HG03066 (cell line): Measurements from ENCODE around the gene FAM110D.

ENCODE experiments used
- ATAC-seq: cut with Tn5 transposase; IDR thresholded peaks from one replicate; pipeline ENCODE4 v1.9.1; 2021; ENCODE audit warnings: low read depth; ENCODE audit not compliant: unreplicated experiment

Gene FAM110D

DNA sequence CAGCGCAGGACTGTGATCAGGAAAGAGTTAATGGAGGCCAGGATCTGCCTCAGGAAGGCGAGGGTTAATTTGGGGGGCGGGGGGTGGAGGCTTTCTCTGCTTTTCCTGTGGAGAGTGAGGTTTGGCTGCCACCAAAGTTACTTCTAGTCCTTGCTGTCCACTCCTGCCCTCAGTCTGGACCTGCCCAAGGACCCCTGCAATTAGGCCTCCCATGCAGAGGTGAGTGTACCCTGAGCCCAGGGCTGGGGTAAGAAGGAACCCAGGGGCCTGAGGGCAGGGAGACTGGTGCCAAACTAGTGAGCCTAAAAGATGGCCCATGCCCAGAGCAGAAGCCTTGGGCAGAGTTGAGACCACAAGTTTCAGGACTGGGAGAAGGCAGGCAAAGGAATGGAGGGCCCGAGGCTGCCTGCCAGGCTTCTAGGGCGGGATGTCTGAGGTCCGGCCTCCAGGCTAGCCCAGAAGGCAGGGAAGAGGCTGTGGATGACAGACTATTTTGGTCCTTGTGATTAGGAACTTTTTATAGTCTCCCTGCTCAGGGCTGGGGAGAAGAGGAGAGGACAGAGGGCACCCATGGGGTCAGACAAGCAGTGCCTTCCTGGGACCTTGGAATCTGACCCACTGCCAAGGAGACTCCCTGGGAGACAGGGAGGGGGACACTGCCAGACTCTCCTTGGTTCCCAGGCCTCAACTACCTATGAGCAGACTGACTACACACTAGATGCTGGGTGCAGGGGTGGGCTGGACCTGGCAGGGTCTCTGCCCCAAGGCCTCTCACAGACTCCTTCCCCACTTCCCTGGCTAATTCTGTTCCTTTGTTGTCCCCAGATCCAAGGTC, at the start of gene FAM110D:
Gene FAM110D, plus strand, starts transcription at position 172 of the 835 bp plus-strand sequence. CDS start 2,213 bp downstream, outside the sequence.
- no peak for ATAC-seq

DNA sequence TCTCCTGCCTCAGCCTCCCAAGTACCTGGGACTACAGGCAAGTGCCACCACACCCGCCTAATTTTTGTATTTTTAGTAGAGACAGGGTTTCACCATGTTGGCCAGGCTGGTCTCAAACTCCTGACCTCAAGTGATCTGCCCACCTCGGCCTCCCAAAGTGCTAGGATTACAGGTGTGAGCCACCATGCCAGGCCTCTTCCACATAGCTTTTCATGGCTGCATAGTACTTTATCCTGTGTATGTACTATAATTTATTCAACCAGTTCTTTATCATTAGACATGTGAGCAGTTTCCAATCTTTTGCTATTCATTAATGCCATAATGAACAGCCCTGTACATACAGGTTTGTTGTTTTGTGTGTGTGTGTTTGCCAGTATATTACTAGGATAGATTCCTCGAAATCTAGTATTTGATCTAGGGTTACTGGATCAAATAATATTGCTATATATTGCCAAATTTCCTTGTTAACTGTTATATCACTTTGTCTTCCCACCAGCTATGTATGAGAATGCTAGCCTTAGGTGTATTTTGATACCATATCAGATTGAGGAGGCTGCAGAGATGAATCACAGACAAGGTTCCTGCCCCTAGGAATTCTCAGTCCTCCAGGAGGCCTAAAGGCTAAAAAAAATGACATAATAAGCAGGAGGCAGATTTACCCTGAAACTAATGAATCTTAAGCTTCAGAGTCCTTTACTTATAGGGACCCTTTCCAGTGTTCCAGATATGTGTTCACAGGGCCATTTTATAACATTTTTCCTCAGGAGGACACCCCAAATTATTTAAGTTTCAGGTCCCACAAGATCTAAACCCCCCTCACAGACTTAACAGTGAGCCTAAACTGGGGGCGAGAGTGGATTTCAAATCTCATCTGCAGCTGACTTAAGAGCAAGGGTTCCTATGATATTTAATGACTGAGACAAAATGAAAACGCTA, 49.4 kb upstream of the FAM110D start:
- ATAC-seq: no peak

DNA sequence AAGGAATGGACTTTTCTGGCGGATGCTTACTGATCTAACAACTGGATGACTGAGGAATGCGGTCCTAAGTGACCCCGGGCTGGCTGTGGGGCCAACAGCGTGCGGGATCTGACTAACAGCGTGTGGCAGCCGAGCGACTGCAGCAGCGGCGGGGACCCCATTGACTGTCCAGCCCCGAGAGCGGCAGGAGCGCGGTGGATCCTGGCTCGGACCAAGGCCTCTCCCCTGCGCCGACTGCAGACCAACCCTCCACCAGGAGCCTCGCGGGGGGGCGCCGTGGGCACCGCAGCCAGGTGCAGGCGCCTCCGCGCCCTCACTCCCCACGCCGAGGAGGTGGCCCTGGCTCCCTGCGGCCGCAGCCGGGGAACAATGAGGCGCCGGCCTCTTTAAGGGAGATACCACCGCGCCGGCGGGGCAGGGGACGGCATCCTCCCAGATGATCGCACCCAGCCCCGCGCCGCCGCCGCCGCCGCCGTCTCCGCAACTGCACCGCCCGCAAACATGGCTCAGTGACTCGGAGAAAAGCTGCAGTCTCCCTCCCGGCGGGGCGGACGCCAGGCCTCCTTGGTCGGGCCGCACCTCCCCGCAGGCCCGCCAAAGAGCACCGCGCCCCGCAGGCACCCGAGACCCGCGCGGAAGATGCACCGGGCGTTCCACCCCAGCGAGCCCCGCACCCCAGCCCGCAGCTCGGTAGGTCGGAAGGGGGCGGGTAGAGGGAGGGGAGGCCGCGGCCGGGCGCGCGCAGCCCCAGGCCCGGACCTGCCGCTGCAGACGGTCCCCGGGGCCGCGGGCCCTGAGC, 47.9 kb upstream of the FAM110D start:
- peak; percentile 47 for ATAC-seq

DNA sequence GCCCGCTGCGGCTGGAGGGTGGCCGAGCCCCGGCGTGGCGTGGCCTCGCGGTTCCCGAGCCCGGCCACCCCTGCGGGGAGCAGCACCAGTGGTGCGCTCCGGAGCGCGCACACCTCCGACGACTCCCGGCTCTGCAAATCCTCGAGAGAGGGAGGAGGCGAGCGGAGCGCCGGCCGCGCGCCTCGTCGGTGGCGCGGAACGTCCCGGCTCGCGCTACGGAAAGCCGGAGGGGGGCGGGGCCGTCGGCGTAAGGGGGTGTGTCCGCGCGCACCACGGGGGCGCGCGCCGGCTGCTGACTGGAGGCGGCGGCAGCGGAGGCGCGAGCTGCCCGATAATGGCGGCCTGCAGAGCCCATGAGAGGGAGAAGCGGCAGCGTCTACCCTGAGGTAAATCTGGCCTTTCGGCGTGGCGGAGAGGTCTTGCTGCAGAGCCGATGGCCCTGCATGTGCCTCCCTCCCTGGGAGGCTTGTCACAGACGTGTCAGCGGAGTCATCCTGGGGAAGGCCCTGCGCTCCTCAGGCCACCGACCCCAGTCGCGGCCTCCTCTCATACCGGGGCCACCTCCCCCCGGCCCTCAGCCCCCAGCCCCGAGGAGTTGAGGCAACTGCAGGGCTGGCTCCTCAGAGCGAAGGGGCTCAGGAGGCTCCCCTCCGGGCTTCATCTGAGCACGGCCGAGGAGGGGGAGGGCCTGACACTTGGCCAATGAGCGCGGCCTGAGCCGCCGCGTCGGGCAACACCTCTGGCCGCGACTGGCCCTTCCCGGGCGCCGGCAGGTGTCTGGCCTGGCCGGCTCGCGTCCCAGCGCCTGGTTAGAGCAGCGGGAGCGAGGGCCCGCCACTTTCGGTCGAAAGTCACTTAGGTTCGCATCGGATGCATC, 47.1 kb upstream of the FAM110D start, which contains the start of gene PDIK1L:
Gene PDIK1L, plus strand, starts transcription at position 295 of the 877 bp plus-strand sequence. CDS start 2,485 bp downstream, outside the sequence.
- peak; percentile 64 for ATAC-seq

DNA sequence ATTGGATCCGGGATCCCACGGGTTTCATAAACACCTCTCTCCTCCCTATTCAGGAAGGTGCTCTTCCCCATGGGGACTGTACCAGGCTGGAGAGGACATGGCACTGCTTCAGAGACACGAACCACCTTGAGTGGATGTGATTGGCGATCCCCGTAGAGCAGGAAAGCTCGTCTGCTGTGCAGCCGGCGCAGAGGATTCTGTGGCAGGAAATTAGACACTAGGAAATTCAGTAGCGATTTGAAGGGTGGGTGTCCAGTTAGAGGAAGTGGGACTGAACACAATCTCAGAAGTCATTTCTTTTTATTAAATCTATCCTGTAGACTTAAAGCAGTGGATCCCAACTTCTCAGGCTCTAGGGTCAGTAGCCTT, 46.5 kb upstream of the FAM110D start:
- ATAC-seq: no peak

DNA sequence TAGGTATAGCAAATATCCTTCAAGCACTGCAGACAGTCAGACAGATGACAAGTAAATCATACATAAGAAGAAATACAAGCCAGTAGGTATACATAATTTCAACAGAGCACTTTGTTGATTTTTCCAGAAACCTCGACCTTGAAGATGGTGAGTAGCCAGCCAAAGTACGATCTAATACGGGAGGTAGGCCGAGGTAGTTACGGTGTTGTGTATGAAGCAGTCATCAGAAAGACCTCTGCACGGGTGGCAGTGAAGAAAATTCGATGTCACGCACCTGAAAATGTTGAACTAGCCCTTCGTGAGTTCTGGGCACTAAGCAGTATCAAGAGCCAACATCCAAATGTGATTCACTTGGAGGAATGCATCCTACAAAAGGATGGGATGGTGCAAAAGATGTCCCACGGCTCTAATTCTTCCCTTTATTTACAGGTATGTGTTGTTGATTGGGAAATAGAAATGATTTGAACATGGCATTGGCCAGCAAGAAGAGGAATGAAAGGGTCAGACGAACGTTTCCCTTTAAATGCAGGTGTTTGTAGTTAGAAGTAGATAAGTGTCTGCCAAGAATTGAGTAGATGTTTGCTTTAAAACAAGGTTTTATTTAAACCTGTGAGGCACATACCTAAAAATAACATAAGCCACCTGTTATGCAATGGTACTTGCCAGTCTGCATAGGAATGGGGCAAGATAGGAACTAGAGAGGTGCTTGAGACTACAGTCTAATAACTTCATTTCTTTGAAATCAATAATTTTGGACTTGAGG, 44.5 kb upstream of the FAM110D start:
- ATAC-seq: no peak

DNA sequence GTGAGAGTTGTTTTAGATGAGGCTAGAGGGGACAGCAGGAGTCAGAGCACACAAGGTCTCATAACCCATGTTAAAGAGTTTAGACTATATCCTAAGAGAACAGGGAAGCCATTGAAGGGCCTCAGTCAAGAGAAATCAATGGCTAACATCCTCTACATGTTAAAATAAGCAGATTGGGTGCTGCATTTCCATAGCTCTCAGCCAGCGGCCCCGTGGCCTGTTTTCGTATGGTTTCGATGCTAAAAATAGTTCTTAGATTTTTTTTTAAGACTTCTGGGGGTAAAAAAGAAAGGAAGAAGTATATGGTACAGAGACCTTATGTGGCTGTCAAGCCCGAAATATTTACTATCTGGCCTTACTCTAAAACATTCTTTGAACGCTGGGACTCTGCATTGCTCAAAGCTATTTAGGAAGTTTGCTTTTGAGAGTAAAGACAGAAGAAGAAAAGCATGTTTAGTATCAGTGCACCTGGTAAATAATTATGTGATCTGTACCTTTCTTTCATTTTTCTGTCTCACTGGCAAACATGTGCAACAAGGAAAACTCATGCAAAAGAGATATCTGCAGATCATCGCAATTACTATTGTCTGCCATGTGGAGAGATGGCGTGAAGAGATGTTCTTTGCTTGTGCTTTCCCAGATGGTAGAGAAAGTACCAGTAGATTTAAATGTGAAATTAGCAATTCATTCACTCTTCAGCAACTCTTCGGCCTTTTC, 38.8 kb upstream of the FAM110D start:
- ATAC-seq: no peak

DNA sequence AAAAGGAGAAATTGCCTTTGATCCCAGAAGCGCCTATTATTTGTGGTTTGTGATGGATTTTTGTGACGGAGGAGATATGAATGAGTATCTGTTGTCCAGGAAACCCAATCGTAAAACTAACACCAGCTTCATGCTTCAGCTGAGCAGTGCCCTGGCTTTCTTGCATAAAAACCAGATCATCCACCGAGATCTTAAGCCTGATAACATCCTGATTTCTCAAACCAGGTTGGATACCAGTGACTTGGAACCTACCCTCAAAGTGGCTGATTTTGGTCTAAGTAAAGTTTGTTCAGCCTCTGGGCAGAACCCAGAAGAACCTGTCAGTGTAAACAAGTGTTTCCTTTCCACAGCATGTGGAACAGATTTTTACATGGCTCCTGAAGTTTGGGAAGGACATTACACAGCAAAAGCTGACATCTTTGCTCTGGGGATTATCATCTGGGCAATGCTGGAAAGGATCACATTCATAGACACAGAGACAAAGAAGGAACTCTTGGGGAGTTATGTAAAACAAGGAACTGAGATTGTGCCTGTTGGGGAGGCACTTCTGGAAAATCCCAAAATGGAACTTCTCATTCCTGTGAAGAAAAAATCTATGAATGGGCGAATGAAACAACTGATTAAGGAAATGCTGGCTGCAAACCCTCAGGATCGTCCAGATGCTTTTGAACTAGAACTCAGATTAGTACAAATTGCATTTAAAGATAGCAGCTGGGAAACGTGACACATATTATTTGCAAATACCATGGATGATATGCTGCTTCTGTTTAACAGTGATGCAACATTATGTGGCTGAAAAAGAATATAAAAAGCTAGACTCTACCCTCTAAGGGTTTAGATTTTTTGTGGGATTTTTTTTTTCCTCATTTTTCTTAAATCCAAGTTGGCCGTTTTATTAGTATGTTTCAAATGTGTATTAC, 36.8 kb upstream of the FAM110D start:
- ATAC-seq: no peak

DNA sequence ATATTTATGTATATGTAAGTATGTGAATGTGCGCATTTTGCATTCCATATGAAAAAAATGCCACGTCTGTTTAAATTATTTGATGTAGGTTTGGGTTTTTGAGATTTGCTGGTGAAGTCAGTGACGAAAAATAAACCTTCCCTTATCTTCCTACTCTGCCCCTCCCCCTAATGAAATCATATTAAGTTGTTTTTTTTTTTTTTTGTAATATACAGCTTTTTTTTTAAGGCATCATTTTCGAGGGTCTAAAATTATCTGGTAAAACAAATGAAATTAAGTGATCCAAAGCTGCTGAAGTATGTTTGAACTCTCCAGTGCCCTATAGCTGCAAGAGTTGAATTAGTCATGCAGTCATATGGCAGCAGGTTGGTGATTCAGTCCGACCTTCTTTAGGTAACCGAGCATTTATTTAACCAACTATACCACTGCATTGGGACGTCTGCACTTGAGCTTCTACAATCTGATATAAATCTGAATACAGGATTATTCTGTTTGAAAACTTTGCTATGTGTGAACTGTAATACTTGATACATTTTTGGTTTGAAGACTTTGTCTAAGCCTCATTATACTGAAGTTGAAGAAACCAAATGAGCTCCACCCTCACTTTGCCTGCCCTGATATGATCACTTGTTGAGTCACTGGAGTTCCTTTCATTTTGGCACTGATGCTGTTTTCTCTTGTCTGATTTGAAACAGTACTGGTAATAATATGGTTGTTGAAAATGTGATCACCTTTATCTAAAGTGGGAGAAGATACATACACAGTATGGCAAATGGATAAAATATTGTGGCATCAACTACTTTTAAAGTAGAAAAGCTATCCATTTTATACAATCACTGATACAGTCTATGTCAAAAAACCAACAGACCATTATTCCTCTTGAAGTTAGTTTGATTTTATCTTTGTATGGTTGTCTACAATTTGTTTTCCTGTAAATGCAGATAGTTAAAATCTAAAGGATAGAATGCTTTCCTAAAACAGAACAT, 35.6 kb upstream of the FAM110D start:
- no peak for ATAC-seq

DNA sequence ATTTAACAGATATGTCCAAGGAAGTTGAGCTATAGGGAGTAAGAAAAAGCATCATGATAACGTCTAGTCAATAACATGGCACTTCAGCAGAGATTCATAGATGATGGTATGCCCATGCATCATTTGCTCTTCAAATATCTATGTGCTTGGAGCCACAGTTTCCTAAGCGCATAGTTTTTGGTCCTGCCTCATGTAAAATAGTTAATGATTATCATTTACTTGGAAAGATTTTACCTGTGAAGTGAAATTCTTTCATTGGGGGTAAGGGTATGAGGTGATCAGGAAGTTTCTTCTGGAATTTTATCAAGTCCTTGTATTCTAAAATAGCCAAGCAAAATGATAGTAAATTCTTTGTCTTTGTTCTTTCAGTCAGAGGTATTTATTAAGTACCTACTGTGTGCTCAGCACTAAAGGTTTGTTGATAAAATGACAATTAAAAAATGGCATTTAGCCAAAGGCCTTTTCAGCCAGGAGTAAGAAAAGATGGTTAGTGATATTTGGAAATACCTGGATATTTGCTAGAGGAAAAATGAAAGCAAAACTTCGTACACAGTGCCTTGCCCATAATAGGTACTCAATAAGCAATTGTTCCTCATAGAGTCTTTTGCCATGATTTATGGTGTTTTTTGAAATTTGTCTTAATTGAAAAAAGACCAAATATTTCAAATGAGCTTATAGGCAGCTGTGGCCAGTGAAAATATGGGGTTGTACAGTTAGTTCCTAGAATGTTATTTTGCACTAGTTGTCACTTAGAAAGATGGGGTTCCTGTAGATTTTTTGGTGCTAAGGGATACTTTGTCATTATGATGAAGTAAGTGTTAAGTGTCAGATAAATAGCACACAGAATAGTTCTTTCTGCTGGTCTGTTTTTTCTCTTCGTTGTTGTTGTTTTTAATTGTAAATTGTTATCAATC, 34.2 kb upstream of the FAM110D start:
- ATAC-seq: no peak

DNA sequence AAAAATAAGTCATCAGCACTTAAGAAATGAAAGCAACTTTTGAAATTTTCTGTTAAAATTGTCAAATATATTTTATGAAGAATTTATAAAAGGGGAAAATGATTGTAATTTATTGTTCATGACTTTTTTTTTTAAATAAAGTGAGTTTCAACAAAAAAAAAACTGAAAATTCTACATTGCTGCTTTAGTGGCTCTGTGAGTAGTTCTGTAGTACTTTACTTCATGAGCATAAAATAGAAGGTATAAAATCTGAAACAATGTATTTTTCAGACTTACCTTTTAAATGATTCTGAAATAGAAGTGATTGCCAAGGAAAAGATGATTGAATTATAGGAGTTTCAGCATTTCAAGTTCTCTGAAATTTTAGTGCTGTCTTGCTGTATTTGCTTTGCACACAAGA, 33.5 kb upstream of the FAM110D start:
- ATAC-seq: no peak

DNA sequence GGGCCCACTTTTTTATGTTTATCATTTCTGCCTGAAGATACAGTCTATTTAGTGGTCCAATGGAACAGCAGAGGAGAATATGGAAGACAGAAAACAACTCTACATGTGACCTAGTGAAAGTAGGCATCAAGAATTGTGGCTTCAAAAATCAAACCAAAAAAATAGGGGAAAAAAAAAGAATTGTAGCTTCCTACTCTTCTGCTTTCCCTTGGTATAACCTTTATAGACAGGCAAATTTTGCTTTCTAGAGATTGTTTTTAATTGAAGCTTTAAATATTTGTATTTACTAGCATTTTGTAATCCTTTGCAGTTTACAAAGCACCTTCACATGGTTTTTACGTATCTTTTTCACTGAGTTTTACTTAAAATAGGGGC, 32.9 kb upstream of the FAM110D start:
- no peak for ATAC-seq

DNA sequence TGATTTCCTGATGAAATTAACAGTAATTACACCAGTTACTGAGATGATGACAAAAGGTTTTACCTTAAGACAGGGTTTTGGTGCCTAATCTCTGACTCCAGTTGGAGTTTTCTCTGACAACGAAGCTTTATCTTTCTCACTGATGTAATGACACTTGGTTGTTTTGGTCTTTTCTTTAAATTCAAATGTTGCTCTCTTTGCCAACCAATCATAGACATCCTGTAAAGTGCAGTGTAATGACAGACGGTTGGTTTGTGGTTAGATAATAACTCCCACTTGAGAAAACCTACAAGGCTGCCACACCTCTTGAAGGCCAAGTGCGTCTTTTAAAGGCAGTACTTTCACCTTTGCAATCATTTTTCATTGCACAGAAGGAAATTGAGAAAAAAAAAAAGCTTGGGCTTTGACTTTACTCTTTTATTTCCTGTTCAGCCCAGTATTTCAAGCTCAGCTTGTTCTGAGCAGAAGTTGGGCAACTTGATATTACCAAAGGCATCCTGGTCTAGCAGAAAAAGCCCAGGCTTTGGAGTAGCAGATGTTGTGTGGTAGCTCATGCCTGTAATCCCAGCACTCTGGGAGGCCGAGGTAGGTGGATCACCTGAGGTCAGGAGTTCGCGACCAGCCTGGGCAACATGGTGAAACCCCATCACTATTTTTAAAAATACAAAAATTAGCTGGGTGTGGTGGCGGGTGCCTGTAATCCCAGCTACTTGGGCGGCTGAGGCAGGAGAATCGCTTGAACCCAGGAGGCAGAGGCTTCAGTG, 32.4 kb upstream of the FAM110D start:
- ATAC-seq: no peak
